GM21786 (cell line): ENCODE measurements around the gene GDAP1L1.

Source experiments
- ATAC-seq: cut with Tn5 transposase; IDR thresholded peaks from one replicate; pipeline ENCODE4 v1.9.1; 2021; ENCODE audit not compliant: unreplicated experiment

Gene GDAP1L1

DNA sequence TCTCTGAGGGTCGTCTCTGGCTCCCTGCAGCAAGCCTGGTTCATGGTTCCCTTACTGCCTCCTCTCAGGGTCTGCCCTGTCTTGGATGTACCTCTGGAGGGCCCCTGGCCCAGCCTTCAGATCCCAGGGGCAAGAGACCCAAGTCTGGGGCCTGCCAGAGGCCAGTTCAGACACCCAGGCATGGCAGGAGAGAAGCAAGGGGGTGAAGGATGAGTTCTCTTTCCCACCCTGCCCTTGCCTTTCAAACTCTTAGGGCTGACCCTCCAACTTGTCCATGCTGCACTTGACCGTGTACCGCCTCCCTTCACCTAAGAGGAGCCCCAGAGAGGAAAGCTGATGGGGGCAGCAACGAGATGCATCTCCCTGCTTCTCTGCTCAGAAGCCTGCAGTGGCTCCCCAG lies 4.2 kb downstream of the GDAP1L1 start:
- no peak for ATAC-seq

DNA sequence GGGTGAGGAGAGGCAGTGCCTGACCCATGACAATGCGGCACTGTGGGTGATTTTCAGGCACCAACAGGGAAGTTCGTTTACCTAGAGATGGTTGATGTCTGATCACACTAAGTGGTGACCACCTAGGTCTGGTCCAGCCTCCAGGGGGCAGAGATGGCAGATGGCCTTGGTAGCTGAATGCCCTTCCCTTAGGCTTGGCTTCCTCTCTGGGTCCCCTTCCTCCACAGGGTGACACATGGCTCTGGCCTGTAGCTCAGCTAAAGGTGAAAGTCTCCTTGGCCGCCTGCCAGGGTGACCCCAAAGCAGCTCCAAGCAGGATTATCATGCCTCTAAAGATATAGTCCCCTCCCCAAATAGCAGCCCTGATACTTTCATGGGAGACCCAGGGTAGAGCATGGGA lies 6.4 kb downstream of the GDAP1L1 start:
- ATAC-seq, result no peak

DNA sequence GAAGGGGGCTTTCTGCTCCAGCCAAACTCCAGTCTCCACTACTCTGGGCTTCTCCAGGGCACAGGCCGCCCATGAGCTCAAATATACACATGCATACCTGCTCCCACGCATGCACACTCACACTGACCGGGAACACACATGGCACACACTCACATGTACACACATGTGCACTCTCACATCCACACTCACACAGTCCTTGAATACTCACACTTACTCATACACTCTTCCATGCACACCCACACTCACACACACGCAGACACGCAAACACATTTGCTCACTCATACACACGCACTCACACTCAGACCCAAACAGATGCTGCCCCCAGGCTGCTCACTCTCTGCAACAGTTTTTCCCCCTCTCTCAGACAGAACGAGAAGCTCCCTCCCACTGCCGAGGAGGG lies 7.0 kb downstream of the GDAP1L1 start:
- no peak for ATAC-seq

GRCh38 chr20:44255942-44256341 lies 8.8 kb downstream of the GDAP1L1 start:
- no peak for ATAC-seq

GRCh38 chr20:44256961-44257360 lies 9.9 kb downstream of the GDAP1L1 start:
- no peak for ATAC-seq

- ATAC-seq, result no peak
Measured at GRCh38 chr20:44258226-44258890, 11.2 kb downstream of the GDAP1L1 start.

DNA sequence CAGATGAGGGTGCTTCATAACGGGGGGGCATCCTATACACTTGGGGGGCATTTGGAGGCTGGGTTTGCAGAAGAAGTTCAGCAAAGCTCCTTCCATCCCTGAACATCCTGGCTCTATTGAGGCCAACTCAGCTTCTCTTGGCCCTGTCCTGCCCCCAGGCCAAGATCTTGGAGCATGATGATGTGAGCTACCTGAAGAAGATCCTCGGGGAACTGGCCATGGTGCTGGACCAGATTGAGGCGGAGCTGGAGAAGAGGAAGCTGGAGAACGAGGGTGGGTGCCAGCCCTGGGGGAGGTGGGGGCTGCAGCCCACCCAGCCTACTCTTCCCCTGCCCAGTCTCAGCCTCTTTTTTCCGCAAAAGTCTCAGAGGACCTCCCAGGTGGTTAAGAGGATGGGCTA lies 17.2 kb downstream of the GDAP1L1 start:
- ATAC-seq, result no peak

DNA sequence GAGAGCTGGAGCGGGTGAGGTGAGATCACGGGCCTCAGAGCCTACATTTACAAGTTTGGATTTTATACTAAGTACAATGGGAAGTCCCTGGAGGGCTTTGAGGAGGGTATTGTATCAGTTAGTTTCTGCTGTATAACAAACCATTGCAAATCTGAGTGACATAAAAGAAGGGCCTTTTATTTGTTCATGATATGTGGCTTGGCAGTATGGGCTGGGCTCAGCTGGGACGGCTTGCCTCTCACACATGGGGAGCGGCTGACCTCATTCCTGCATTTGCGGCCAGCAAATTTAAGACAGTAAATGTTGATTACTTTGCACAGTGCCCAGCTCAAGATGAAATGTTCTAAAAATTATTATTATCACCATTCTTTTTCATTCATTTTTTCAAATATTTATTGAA lies 21.7 kb downstream of the GDAP1L1 start:
- no peak for ATAC-seq

GRCh38 chr20:44271915-44272663 lies 25.0 kb downstream of the GDAP1L1 start:
- ATAC-seq, result no peak

DNA sequence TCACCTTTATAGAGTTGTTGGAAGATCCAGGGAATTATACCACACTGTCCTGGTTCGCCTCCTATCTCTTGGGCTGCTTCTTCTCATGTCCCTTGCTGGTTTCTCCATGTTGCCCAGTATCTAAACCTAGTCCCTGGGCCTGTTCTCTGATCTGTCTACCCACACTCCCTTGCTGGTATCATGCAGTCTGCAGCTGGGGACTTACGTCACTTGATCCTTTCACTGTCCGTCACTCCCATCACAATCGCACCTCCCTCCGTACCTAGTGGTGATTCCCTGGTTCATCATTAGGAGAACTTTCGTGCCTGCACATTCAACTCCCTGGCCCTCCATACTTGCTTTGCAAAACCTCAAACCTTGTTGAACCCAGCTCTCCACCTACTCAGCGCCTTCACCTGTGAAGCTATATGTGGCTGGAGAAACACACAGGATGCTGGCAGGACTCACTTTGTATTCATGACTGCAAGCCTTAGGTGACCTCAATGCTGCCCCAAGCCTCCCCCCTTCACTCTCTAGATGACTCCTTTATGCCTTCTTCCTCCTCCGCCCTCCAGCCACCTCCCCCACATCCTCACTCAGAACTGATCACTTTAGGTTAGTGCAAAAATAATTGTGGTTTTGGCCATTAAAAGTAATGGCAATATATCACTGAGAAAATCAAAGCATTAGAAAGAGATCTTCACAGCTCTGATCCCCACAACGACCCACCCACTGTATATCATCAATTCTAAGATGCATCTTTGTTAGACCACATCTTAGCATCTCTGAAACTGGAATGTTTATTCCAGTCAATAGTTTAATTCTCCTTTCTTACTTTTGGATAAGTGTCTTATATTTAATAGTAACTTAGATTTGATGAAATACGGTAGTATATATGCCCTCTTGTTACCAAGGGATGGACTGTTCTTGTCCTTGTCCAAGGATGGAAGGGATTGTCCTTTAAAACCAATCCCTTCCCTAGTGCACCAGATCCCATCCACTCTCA lies 26.4 kb downstream of the GDAP1L1 start:
- ATAC-seq, result no peak

DNA sequence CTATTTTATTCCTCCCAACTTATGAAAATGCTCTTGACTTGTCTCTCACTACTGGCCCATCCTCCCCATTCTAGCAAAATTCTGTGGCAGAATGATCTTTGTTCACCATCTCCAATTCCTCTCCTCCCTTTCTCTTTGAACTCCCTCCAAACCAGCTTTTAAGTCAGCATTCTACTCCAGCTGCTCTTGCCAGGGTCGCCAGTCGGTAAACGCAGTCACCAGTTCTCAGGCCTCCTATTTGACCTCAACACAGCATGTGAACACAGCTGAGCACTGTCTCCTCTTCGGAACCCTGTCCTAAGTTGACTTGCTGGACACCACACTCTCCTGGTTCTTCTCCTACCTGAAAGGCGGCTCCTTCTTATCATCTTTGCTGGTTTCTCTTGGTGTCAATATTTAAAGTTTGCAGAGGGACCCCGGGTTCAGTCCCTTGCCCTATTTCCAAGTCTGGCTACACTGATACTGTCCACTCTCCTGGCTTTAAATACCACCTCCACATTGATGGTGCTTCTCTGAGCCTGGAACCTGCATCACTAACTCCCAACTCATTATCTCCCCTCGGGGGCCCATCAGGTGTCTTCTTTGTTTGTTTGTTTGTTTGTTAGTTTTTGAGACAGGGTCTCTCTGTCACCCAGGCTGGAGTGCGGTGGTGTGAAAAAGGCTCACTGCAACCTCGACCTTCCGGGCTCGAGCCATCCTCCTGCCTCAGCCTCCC lies 27.4 kb downstream of the GDAP1L1 start:
- ATAC-seq, result no peak

DNA sequence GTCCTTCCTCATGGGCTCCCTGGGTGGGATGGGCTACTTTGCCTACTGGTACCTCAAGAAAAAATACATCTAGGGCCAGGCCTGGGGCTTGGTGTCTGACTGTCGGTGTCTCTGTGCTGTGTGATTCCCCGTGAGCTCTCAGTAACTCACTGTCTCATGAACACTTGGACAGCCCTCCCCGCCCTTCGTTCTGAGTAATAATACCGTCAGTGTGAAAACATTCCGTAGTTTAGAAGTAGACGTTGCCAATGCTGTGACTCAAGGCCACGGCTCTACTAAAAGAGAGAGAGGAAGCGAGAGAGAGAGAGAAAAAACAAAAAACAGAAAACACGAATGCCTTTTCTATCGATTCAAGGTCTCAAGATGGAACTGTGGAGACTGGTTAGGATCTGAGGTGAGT lies 32.1 kb downstream of the GDAP1L1 start:
- no peak for ATAC-seq

- ATAC-seq, result no peak
Measured at GRCh38 chr20:44280387-44280786, 33.3 kb downstream of the GDAP1L1 start.

- ATAC-seq, result no peak
Measured at GRCh38 chr20:44282192-44282591, 35.1 kb downstream of the GDAP1L1 start.

DNA sequence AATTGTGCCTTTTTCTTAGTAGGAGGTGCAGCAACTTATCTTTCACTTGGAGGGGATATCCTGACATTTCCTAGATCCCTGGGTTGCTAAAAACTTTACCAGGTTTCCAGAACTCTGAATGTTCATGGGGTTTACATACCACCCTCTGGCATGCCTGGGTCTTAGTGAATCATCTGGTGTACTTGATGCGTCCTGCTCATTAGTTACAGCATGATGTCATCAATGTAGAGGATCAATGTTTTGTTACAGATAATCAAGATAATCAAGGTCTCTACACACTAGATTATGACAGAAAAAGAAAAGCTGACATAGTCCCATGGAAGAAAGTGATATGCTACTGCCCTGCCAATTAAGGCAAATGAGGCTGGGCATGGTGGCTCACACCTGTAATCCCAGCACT lies 36.9 kb downstream of the GDAP1L1 start:
- no peak for ATAC-seq

DNA sequence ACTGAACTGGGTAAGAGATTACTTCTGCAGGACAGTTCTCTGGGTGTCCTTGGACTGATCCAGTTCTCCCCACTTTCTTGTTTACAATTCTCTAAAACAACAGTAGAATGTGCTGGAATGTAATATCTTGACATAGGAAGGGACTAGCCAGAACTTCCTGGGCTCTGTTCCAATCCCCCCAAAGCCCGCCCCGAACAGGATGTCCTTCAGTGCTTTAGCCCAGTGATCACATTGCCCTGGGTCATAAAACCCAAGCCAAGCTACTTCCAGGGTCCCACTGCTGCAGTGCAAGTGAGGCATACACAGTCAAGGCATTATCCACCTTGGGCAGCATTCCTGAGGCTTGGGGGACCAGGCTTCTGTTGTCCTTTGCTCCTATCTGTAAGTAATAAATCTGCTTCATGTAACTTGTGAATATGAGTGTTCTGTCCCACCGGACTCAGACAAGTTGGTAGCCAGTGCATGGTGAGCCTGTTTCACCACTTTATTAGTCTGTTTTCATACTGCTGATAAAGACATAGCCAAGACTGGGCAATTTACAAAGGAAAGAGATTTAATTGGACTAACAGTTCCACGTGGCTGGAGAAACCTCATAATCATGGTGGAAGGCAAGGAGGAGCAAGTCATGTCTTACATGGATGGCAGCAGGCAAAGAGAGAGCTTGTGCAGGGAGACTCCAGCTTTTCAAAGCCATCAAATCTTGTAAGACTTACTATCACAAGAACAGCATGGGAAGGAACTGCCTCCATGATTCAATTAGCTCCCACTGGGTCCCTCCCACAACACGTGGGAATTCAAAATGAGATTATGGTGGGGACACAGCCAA lies 40.4 kb downstream of the GDAP1L1 start:
- no peak for ATAC-seq

GRCh38 chr20:44288252-44288651 lies 41.1 kb downstream of the GDAP1L1 start:
- no peak for ATAC-seq

GRCh38 chr20:44291754-44292153 lies 44.6 kb downstream of the GDAP1L1 start:
- no peak for ATAC-seq

DNA sequence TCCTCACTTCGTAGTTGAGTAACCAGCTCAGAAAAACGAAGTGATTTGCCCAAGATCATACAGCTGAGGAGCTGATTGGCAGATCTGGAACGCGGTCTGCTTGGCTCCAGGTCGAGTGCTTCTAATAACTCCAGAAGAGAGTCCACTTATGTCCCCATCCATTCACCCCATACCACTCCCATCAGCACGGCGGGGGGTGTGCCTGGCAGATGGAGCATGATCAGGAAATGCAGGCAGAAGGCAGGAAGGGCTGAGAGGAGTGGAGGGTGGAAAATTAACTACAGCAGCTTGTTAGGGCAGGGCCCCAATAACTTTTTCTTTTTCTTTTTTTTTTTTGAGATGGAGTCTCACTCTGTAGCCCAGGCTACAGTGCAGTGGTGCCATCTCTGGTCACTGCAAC lies 48.9 kb downstream of the GDAP1L1 start:
- ATAC-seq, result no peak

- ATAC-seq, result no peak
Measured at GRCh38 chr20:44297721-44298120, 50.6 kb downstream of the GDAP1L1 start.
